Measurements from ENCODE around the gene SORBS2.

DNA sequence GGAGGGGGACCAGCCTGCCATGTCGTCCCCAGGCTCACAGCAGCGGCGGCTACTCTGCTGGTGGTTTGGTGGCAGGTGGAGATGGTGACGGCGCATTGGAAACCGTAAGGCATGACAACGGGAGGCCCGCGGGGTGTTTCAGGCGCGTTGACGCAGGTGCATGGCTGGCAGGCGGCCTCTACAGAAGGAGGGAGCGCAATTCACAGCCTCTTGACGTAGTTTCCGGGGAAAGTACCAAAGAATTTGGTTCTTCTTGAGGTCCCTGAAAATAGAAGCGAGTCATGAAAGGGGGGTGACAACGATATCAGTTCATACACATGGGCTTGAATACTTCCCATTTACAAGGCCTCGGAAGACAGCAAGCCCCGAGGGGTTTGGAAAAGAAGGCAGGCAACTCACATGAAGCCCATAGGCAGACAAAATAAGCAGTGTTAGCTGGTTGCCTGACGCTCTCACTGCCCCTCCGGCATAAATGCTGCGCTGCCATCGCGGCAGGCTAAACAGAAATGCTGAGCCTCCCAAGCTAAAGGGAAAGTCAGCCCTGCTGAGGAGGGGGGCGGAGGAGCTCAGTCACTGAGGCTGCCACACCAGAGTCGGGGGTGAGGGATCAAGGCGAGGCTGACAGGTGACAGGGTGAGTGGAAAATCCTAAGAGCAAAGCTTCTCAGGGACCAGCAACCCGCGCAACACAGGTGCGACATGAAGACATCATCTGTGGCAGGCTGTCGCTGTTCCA, 224.4 kb downstream of the SORBS2 start:
- TF ChIP-seq CTCF (IDR thresholded peaks at IDR 0.05), result no peak
- TF ChIP-seq EP300 (IDR thresholded peaks at IDR 0.05), result no peak
- no peak for TF ChIP-seq POLR2A (IDR thresholded peaks at IDR 0.05)
- no peak for TF ChIP-seq POLR2AphosphoS5 (IDR thresholded peaks at IDR 0.05)
